ENCODE results near the gene ZMAT5.

The ZMAT5 gene

DNA sequence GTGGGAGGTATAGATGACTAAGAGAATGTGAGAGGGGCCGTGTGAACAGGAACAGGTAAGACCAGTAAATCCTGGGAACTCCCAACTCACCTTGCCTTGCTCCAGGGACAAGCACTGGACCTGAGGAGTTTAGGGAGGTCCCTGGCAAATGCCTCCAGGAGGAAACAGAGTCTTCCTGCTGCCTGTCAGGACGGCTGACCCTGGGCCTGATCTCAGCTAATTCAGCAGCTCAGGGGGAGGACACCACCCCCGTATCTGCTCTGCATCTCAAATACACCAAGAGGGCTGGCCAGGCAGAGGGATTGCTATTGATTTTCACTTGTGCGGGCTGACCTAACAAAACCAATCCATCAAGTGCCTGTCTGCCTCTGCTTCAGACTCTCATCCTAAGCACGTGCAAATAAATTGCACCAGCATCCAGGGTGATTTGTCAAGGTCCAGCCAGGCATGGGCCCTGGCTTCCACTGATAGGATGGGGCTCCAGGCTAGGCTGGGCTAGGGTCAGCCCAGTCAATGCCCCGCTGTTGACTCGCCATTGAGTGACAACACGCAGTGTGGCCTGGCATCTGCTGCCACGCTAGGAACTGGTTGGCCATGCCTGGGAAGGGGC lies 20.7 kb upstream of the ZMAT5 start:
- no peak for DNase-seq

- DNase-seq, result no peak
Measured at GRCh38 chr22:29786031-29786430, 19.2 kb upstream of the ZMAT5 start.

GRCh38 chr22:29784451-29785361 lies 17.9 kb upstream of the ZMAT5 start:
- peak in 46 of 56 donors; percentile 7 to 73 (median 36) for DNase-seq

GRCh38 chr22:29782061-29782845 lies 15.4 kb upstream of the ZMAT5 start:
- peak in 34 of 56 donors; percentile 7 to 73 (median 32) for DNase-seq

DNA sequence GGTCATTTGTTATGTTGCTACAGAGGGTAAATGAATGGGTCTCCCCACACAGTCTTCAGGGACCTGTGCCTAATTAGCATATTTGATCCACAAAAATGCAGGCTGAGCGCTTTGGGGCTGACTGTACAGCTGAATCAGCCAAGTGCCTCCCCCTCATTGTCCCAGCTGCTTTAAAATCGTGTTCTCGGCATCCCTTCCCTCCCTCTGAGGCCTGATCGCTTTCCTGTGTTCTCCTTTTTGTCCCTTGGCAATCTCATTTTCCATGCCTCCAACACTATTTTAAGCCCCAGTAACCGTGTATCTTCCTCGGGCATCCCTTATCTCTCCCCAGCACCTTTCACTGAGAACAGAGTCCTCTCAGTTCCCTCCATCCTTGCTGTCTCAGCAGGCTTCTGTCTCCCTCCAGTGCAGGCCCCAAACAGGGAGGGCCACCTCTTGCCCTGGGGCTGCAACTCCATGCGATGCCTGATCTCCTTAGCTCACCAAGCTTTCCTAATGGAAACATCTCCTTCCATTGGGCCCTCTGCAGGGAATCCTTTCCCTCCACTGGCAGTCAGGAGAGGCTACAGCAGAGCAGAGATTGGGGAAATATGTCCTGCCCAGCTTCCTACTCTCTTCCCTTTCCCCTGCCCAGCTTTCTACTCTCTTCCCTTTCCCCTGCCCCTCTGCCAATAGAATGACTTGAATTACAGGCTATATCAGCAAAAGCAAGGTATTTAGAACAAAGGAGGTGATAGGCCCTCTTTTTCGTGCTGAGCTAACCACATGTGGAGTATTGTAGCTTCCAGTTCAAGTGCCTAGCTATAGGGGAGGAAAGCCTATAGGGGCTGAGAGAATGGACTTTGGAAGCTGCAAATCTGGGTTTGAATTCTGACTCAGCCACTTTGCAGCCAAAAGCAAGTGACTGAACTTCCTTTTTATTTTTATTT lies 14.2 kb upstream of the ZMAT5 start:
- DNase-seq, result peak in 14 of 56 donors; percentile 10 to 50 (median 23)

DNA sequence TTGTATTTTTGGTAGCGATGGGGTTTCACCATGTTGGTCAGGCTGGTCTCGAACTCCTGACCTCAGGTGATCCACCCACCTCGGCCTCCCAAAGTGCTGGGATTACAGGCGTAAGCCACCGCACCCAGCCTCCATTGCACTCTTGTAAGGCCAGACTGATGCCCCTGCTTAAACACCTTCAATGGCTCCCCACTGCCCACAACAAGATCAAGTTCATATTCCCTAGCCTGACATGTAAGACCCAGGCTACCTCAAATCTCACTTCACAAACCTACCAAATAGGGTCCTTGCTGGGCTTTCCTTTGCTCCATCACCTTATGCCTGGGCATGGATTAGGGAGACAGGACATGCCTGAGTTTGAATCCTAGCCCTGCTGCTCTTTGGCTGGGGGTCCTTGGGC lies 13.4 kb upstream of the ZMAT5 start:
- DNase-seq, result no peak

DNA sequence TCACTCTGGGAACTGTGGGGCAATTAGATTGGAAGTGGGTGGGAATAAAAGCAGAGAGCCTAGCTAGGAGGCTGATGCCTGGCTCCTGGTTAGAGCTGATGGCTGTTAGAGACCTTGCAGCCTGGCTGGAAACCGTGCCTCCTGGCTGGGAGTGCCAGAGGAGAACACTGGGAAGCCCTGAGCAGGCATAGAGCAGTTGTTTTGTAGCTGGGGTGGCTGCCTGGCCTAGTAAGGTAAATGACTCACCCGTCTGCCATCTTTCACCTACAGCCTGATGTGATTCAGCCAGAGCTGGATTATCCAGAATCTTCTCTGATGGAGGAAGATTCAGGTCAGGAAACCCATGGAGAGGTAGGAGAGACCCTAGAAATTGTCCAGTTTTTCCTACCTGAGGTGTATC lies 6.4 kb upstream of the ZMAT5 start:
- DNase-seq, result peak in 1 of 56 donors; percentile 9

DNA sequence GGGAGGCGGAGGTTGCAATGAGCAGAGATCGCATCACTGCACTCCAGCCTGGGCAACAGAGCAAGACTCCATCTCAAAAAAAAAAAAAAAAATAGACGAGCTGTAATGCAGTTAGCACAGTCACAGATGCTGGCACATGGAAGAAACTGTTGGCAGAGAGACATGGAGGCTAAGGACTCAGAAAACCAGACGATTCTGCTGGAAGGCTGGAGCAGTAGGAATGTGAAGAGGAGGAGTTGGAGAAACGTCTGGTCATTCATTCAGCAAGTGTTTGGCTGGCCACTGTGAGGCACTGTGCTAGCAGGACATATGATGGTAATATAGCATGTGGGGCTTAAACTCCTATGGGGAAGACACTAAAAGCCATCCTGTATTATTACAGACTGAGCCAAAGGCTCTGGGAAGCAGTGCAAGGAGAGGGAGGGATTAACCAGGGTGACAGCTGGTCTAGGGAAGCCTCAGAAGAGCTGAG lies 5.4 kb upstream of the ZMAT5 start:
- DNase-seq, result peak in 2 of 56 donors; percentile 6 to 13

- no peak for DNase-seq
Measured at GRCh38 chr22:29769723-29770321, 3.0 kb upstream of the ZMAT5 start.

DNA sequence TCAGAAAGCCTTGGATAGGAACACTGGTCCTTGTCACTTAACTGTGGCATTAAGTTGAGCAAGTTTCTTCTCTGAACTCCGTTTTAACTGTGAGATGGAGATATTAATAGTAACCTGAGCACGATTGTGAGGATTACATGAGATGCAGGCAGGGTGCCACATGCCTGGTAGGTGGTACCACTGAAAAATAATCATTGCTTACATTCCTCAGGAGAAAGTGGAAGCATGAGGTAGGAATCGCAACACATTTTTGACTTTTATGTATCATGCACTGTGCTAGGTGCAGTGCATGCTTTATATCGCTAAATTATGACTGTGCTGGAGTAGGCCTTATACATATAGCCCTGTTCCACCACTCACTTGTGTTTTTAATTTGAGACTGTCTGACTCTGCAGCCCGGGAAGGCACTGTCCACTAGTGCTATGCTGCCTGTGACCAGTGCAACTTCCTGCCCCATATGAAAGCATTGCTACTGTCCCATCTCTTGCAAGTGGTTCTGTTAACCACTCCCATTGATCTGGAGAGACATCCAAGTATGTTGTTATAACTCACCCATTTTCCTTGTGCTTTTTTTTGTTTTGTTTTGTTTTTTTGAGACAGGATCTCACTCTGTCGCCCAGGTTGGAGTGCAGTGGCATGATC lies 1.4 kb upstream of the ZMAT5 start:
- no peak for DNase-seq

DNA sequence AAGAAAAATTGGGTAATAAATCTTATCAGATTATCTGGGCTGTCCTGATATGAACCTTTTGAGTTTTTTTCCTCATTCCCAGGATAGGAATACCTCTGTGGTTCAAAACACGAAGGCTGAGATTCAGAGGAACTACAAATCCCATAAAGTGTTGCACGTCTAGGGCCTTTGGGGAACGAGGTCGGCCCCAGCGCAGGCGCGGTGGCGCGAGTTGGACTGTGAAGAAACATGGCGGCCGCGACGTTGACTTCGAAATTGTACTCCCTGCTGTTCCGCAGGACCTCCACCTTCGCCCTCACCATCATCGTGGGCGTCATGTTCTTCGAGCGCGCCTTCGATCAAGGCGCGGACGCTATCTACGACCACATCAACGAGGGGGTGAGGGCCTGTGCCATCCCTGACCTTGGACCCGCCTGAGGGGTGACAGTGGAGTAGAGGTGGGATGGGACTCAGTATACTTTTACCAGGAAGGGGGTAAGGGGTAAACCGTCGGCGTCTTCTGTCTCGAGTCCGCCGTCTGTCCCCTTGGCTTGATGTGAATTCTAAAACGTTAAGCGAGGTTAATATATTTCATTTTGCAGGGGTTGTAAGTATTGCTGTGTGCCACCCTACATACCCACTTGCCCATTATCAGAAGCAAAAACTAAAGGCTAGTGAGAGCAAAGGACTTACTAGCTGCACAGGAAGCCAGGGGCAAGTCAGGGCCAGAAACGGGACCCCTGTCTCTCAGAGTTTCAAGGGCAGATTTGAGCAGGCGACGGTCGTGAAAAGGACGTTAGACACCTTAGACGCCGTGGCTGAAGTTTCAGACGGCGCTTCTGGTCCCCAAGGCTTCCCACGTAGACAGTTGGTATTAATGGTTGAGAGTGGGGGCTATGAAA lies 604 bp upstream of the ZMAT5 start, which contains the start of gene UQCR10:
TSS of gene UQCR10 (plus strand) at position 199 of the 881 bp plus-strand sequence. CDS start at position 229, 30 bp downstream.
- DNase-seq, result peak in 55 of 56 donors; percentile 57 to 99 (median 84)

DNA sequence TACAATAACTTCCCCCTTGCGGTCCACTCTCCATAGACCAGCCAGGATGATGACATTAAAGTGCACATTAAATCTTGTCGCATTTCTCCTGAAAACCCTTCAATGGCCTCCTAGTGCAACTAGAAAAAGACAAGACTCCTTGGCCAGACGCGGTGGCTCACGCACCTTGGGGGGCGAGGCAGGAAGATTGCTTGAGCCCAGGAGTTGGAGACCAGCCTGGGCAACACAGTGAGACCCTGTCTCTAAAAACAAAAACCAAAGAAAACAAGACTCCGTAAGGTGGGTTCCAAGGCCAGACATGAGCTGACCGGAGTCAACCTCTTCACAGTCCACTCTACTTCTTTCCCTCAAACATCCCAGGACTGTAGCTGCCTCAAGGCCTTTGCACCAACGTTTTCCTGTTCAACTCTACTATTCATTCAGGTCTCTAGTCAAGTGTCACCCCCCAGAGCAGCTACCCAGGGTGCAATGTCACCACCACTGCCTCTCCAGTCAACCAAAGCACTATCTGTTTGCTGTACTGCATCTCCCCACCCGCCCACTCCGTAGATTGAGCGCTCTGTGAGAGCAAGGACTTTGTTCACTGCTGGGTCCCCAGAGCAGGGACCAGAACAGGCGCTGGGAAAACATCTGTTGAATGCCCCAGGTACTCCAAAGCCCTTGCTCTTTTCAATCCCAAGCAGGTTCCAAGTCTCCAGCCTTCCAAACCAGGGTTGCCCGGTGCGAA lies 739 bp downstream of the ZMAT5 start:
- DNase-seq, result peak in 1 of 56 donors; percentile 50

DNA sequence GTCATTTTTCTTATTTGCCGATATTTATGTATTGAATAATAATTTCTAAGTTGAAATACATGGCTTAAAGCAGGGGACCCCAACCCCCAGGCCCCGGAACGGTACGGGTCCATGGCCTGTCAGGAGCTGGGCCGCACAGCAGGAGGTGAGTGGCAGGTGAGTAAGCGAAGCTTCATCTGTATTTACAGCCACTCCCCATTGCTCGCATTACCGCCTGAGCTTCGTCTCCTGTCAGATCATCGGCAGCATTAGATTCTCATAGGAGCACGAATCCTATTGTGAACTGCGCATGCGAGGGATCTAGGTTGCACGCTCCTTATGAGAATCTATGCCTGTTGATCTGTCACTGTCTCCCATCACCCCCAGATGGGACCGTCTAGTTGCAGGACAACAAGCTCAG lies 4.5 kb downstream of the ZMAT5 start:
- no peak for DNase-seq

- no peak for DNase-seq
Measured at GRCh38 chr22:29758959-29759358, 7.8 kb downstream of the ZMAT5 start.

- no peak for DNase-seq
Measured at GRCh38 chr22:29758068-29758622, 8.7 kb downstream of the ZMAT5 start.

DNA sequence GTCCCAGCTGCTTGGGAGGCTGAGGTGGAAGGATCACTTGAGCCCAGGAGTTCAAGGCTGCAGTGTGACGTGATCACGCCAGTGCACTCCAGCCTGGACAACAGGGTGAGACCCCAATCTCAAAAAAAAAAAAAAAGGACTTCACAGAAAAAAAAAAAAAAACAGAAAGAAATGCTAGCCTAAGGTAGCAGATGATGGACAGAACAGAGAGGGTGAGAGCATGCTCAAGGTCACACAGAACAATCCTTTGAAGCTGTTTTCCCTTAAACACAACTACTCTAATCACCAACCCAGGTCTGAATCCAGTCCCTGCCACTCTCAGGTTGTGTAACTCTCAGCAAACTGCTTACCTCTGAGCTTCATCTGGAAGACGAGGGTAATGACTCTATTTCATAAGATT lies 9.7 kb downstream of the ZMAT5 start:
- DNase-seq, result no peak

GRCh38 chr22:29756341-29756740 lies 10.5 kb downstream of the ZMAT5 start:
- no peak for DNase-seq
